Activated naive CD8-positive, alpha-beta T cell treated with anti-CD3 and anti-CD28 coated beads, Interleukin-2, amount 50 U/mL, for 16 hours (primary cell): ENCODE results near the gene P2RY12.
"Not testable (repeated sequence)": the region's sequence is repeated elsewhere in the genome, so short reads cannot be mapped to it uniquely, and the experiment has no call there.

Experiments used
- DNase-seq: peaks from one replicate; pipeline ENCODE4 v3.0.0-alpha.2; 2020; ENCODE audit warnings: low read depth, low spot score

Gene P2RY12

DNA sequence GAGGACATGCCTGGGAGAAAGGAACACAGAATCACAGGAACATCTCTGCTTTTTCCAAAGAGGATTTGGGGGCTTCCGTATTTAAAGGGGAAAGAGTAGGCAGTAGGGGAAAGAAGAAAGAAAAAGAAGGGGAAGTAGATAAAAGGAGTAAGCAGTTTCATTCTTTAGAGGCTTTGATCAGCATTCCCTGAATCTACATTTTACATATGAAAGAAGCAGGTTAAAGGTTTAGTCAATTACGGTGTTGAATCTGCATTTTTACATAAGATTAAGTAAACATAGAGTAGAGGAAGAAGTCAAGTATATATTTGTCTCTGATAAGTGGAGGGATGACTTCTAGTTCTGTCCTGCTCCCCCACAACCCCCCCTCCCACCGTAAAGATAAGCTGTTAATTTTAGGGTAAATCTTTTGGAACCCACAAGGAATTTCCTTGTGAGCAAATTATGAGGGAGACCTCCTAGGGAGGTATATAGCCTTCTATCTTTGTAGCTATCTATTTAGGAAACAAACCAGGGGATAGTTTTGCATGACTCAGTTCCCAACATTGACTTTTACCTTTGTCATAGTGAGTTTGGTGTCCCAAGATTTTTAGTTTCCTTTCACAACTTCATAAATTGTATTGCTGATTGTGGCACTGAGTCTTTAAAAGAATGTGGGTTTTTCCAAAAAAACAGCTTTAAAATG lies 8.7 kb upstream of the P2RY12 start:
- no peak for DNase-seq

DNA sequence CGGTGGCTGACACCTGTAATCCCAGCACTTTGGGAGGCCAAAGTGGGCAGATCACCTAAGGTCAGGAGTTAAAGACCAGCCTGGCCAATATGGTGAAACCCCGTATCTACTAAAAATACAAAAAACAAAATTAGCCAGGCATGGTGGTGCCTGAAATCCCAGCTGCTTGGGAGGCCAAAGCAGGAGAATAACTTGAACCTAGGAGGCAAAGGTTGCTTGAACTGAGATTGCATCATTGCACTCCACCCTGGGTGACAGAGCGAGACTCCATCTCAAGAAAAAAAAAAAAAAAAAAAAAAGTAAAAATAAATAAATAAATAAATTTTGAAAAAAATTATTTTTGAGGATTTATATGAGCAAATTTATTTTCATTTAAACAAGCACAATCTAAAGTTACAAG lies 7.6 kb upstream of the P2RY12 start:
- not testable (repeated sequence) for DNase-seq

DNA sequence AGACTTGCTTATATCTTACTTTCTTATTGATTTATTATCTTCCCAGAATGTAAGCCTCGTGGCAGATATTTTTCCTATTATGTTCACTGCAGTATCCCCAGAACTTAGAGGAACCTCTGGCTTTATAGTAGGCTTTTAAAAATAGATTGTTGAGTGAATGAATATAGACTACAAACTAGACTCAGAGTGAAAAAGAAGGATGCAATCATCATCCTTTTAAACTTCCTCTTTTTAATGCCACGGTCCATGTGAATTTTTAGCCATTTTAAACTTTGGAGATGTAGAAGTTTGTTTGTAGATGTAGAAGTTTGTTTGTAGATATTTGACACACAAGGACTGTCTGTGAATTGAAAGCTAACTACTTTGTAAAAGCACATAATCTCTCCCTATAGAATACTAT lies 7.2 kb upstream of the P2RY12 start:
- no peak for DNase-seq

DNA sequence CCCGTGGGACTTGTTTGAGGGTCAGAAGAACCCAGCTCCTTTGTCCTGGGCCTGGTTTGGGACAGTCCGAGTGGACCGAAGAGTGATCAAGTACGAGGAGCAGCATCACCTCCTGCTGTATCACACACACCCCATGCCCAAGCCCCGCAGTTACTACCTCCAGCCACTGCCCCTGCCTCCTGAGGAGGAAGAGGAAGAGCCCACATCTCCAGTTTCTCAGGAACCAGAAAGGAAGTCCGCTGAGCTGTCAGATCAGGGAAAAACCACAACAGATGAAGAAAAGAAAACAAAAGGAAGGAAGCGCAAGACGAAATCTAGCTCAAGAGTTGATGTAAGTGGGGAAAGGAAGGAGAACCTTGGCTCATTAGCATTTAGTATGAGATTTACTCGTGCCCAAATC lies 3.3 kb upstream of the P2RY12 start:
- no peak for DNase-seq

DNA sequence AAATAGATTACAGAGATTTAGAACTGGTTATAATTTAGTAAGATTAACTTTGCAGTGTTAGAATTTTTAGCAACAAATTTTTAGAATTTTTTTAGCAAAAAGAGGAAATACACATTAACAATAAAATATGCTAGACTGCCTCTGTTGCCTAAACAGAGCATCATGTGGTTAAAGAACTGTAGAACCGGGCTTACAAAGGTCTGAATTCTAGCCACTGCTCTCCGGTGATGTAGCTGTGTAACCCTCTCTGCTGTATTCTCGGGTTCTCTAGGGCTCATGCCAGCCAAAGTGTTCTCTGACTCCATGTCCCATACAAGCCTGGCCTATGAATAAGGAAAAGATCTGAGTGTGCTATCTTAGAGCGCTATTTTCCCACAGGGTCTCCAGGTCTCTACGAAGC lies 2.9 kb upstream of the P2RY12 start:
- DNase-seq: no peak

DNA sequence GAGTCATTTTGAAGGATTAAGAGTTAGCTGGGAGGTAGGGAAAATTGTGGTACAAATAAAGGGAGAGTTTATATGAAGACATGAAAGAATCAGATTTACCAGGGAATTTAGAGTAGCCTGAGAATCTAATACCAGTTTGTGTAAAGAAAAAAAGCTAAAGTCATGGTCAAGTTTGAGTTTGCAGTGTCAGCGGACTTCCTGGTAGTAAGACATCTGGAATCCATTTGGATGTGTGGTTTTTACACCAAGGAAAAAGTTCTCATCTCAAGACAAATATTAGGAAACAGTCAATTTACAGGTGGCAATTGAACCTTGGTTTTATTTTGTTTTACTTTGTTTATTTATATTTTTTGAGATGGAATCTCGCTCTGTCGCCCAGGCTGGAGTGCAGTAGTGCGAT lies 1.5 kb upstream of the P2RY12 start:
- no peak for DNase-seq

- no peak for DNase-seq
These were observed 597 bp downstream of the P2RY12 start for GRCh38 chr3:151383956-151384355.

DNA sequence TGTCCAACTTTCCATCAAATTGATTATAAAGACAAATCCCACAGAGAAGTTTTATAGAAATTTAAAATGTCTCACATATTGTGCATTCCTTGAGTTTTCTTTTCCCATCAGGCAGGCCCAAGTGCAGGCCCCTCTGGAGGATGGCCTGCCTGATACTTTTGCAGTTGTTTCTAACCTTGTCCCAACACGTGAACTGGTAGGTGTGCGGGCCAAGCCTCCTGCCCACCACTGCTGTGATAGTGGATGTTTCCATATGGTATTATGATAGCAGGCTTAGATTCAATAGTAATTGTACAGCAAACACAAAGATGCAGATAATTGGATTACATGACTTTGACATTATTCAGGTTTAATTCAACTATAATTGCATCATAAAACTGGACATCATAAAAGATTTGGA lies 1.4 kb downstream of the P2RY12 start:
- no peak for DNase-seq

DNA sequence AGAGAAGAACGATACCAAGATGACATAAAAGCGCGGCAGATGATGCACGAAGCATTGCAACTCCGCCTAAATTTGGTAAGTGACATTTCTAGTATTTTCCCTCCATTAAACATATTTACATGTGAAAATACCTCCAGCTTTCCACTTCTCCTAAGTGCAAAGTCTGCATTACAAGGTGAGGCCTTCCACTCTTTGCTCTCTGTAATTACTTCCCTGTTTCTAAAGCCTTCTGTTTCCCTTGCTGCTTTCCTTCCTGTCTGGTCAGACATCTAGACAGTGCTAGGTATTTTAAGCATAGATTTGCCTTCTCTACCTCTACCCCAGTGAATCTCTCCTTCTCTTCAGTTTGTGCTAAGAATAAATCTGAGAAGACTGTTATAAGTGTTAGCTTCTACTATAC lies 1.9 kb downstream of the P2RY12 start:
- DNase-seq: no peak

- no peak for DNase-seq
These were observed 5.3 kb downstream of the P2RY12 start for GRCh38 chr3:151379083-151379734.

DNA sequence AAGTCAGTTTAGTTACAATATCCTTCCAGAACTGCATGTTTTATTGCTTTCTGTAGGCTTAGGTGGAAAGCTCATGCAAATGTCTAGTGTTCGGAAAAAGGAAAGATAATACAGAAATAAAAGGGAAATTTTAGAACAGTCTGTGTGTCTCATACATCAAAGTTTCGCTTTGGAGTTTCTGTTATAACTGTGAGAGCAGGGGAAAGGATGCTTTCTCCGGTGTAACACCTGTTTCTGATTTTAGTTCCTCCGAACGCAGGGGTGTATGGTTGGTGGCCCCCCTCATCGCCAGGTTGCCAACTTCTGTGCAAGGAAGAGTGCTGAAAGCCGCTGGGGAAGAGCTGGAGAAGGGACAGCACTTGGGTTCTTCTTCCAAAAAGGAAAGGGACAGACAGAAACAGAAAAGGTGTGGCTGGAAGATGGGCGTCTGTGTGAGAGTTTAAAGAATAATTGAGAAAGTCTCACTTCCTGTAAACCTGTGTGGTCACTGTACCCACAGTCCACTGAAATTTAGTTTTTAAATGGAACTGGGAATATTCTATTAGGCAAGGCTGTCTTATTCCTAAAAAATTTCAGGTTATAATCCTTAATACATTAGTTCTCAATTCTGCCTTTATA lies 6.7 kb downstream of the P2RY12 start:
- DNase-seq: no peak

DNA sequence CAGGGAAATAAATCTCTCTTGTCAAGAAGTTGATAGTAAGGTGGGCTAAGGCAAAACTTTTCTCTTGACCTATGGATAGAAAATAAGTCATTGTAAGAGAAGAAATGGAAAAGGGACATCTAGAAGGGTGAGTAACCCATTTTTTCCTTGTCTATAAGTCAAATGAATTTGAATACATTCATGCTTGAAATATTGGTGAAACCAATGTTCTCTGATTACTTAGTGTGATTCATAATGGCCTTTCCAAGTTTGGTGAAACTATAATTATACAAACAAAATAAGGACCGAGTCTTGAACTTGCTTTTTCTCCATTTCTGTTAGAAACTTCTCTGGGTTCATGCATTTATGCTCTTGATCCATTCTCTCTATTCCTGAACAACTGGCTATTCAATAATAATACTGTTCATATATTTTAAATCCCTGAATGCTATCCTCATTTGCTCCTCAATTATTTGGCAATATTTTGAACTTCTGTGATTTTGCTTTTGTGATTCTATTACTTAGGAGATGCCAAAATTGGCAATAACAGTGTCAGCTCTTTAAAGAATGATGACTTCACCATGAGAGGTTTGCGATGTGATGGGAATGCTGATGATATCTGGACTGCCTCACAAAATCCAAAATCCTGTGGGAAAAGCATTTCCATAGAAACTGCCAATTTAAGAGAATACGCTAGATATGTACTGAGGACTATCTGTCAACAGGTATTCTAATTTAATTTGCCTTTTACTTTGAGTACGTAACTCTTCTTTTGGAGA lies 12.3 kb downstream of the P2RY12 start:
- DNase-seq: no peak

GRCh38 chr3:151371526-151371925 lies 13.0 kb downstream of the P2RY12 start:
- DNase-seq: no peak

GRCh38 chr3:151367448-151367847 lies 17.1 kb downstream of the P2RY12 start:
- no peak for DNase-seq

GRCh38 chr3:151366993-151367392 lies 17.6 kb downstream of the P2RY12 start:
- DNase-seq: no peak

- no peak for DNase-seq
These were observed 21.8 kb downstream of the P2RY12 start for GRCh38 chr3:151362751-151363174.

GRCh38 chr3:151357463-151357850 lies 27.1 kb downstream of the P2RY12 start:
- DNase-seq: no peak

DNA sequence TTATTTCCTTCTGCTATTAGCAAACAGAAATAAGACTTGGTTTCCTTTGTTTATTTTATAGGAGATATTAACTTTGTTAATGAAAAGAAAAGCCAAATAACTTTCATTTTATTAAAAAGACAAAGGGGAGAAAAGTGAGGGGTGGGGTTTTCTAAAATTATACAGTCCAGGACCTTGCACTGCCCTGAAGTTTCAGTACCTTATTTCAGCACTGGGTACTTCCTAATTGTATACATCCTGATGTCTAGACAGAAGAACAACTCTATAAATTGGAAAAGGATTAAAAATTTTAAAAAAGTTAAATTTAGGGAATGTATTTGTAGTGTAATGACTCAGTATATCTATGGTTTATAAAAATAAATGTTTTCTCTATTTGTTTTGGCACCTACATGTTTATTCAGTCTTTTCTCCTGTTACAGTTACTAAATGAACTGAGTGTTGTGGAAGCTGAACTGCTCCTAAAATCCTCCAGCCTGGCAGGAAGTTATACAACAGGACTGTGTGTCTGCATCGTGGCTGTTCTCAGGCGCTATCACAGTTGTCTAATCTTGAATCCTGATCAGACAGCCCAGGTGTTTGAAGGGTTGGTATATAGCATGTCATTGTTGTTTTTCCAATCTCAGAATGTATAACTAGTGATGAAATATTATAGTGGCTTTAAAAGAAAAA lies 27.6 kb downstream of the P2RY12 start:
- DNase-seq: no peak

DNA sequence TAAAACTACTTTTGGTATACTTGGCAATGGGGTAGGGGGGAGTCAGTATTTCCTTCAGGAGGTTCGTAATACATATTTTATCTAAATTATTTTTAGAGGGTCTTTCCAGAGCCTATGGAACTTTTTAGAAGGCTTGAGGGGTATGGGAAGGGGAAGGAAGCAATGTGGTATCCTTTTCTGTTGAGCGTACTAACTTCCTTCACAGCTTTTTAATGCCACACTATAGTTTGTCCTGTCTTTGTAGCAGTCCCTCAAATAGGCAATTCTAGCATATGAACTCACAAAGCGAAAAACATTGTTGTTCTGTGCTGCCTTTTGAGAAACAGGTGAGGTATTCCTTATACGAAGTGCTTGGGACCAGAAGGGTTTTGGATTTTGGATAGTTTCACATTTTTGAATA lies 32.9 kb downstream of the P2RY12 start:
- DNase-seq: no peak

DNA sequence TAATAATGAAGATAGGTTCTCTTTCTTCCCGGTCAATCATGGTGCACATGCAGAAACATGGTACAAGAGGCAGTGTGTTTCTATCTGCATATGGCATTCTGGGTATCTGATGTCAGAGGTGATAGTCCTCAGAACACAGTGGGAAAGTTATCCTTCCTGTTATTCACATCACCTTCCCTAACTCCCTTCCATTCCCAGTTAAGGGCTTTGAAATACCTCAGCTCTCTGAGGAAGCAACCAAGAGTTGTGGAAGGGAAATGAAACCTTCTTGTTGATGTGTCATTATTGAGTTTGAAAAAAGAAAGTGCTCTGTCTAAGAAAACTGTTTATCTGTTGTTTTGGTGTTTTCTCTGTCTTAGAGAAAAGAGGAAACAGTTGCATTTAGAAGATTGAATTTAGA lies 33.3 kb downstream of the P2RY12 start:
- DNase-seq: no peak

DNA sequence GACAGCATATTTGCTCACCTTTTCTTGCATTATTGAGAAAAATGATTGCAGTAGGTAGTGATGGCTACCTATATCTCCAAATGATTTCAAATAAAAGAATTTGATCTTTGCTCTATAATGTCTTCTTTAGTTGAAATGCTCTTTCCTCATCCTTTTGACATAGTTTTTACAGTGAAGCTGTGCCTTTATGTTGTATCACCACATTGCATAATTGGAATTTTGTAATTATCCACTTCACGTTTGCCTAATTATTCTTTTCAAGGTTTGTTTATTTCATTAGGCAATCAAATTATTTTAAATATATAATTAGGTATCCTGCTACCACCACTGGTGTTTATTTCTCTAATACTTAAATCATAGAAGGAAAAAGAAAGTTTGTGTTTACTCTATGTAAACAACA lies 33.9 kb downstream of the P2RY12 start:
- no peak for DNase-seq

GRCh38 chr3:151347432-151347831 lies 37.1 kb downstream of the P2RY12 start:
- DNase-seq: no peak
